HepG2 (cell line): ENCODE data around the gene CNPPD1. TPM values are rescaled to one million over a fixed set of nuclear protein-coding genes. Genes with fewer than 3 reads are reported as not detected.

ENCODE experiments used
- ARNTL ChIP-seq: sonication (generic); formaldehyde crosslinking; IDR thresholded peaks from 2 replicates; pipeline ENCODE4 v1.4.0; 2020; ENCODE audit warnings: mild to moderate bottlenecking, missing genetic modification reagents
- CEBPB ChIP-seq: IDR thresholded peaks from 2 replicates; pipeline ENCODE4 v1.6.1; 2011; ENCODE audit warnings: low read depth, low read length, improper control_type of control experiment, borderline replicate concordance
- ETV5 ChIP-seq: IDR thresholded peaks from 2 replicates; pipeline ENCODE4 v1.6.1; 2018; ENCODE audit warnings: missing biosample characterization, missing genetic modification reagents, inconsistent platforms, borderline replicate concordance
- ISL2 ChIP-seq: sonication (generic); formaldehyde crosslinking; IDR thresholded peaks from 2 replicates; pipeline ENCODE4 v1.5.0; 2020; ENCODE audit warnings: missing genetic modification reagents
- LCORL ChIP-seq, 2 experiments: fragments of 450-650 bp in 1 of 2; sonication (generic) in 1 of 2; formaldehyde crosslinking in 1 of 2; IDR thresholded peaks; 2 replicates each; pipeline versions ENCODE4 v1.5.0 to v1.6.1; 2017 to 2020; ENCODE audit warnings: antibody characterized with exemption in 1 of 2, missing genetic modification reagents in 1 of 2
- MED1 ChIP-seq: sonication (generic); formaldehyde crosslinking; IDR thresholded peaks from 2 replicates; pipeline ENCODE4 v1.4.0; 2020; ENCODE audit warnings: missing genetic modification reagents
- NR3C1 ChIP-seq: sonication (generic); formaldehyde crosslinking; IDR thresholded peaks from 2 replicates; pipeline ENCODE4 v1.4.0; 2020; ENCODE audit warnings: missing genetic modification reagents
- SMAD3 ChIP-seq: sonication (generic); formaldehyde crosslinking; IDR thresholded peaks from 2 replicates; pipeline ENCODE4 v1.4.0; 2020; ENCODE audit warnings: missing genetic modification reagents
- SP2 ChIP-seq: sonication (generic); formaldehyde crosslinking; IDR thresholded peaks from 2 replicates; pipeline ENCODE4 v1.5.1; 2020; ENCODE audit warnings: mild to moderate bottlenecking, missing genetic modification reagents
- STAT5B ChIP-seq: sonication (generic); formaldehyde crosslinking; IDR thresholded peaks from 2 replicates; pipeline ENCODE4 v1.4.0; 2020; ENCODE audit warnings: missing genetic modification reagents
- XRCC5 ChIP-seq: fragments of 200-400 bp; formaldehyde crosslinking; optimal IDR thresholded peaks from 2 replicates; pipeline ENCODE3; 2017; ENCODE audit warnings: mild to moderate bottlenecking, low read length
- ZNF510 ChIP-seq: sonication (generic); formaldehyde crosslinking; IDR thresholded peaks from 2 replicates; pipeline ENCODE4 v1.4.0; 2020; ENCODE audit warnings: low read depth, mild to moderate bottlenecking, missing genetic modification reagents
- ZNF629 ChIP-seq: sonication (generic); formaldehyde crosslinking; conservative IDR thresholded peaks from 2 replicates; pipeline ENCODE4 v1.5.0; 2020; ENCODE audit warnings: missing genetic modification reagents
- ZSCAN9 ChIP-seq: IDR thresholded peaks from 2 replicates; pipeline ENCODE4 v1.6.1; 2016; ENCODE audit warnings: borderline replicate concordance
- polyA plus RNA-seq, 8 experiments: library from polyadenylated mRNA; depleted of rRNA in 3 of 8; stranded (reverse) in 7 of 8; unstranded in 1 of 8; fragments of >200 nt; fragmentation: Illumina TruSeq in 4 of 8; extraction: Trizol in 4 of 8; gene quantifications; 2 replicates each; pipeline versions ENCODE4 v1.2.1 to v1.2.3, GENCODE V29; 2011 to 2016; ENCODE audit warnings: low read depth in 4 of 8, missing spikeins in 1 of 8, mixed read lengths in 1 of 8; ENCODE audit not compliant: insufficient read depth in 1 of 8
- total RNA-seq, 5 experiments: library from RNA; depleted of rRNA; stranded (reverse); fragments of >200 nt; fragmentation: Illumina TruSeq; extraction: Trizol; gene quantifications; 2 replicates each; pipeline ENCODE4 v1.2.3, GENCODE V29; 2016; ENCODE audit warnings: low read depth in 1 of 5
- TF ChIP-seq, protein P1 (sequence below): sonication (generic); formaldehyde crosslinking; conservative IDR thresholded peaks from 2 replicates; pipeline ENCODE4 v1.4.0; 2020; ENCODE audit warnings: mild to moderate bottlenecking, missing genetic modification reagents, moderate library complexity
- TF ChIP-seq, protein P2 (sequence below): sonication (generic); formaldehyde crosslinking; IDR thresholded peaks from 2 replicates; pipeline ENCODE4 v1.4.0; 2020; ENCODE audit warnings: missing genetic modification reagents
- TF ChIP-seq, protein P3 (sequence below): sonication (generic); formaldehyde crosslinking; IDR thresholded peaks from 2 replicates; pipeline ENCODE4 v1.5.1; 2020; ENCODE audit warnings: missing genetic modification reagents, mild to moderate bottlenecking, borderline replicate concordance
- TF ChIP-seq, protein P4 (sequence below): IDR thresholded peaks from 2 replicates; pipeline ENCODE4 v1.6.1; 2016; ENCODE audit warnings: missing compliant biosample characterization, missing genetic modification reagents, borderline replicate concordance

The CNPPD1 gene
- total and polyA plus RNA-seq, 2 of the 13 experiments (the other 11 are each of a cell fraction or from before 2014, with no cell fraction given), result 35.5 to 49.4 TPM

DNA sequence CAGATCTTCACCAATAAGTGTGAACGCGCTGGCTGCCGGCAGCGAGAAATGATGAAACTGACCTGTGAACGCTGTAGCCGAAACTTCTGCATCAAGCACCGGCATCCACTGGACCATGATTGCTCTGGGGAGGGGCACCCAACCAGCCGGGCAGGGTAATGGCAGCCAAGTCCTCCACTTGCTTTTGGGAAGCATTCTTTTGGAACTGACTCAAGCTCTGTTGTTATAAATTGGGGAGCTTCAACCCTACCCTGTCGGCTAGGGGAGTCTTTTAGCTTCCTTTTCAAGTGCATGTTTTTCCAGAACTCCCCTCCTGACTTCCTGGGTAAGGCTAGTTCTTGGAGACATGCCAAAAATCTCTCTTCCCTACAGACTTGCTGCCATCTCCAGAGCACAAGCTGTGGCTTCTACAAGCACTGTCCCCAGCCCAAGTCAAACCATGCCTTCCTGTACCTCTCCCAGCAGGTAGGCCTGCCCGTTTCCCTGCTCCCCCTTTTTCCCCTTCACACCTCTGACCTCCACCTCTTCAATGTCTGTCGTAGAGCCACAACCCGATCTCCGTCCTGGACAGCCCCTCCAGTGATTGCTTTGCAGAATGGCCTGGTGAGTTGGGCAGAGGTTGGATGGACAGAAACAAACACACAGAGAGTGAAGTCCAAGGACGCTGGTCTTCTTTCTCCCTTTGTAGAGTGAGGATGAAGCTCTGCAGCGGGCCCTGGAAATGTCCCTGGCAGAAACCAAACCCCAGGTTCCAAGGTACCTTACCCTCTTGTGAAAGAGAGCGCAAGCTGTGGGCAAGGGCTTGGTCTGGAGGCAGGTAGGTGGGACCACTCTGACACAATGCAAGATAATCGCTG is 31.4 kb upstream of the CNPPD1 start (continued):
- TF ChIP-seq, protein P1, sequence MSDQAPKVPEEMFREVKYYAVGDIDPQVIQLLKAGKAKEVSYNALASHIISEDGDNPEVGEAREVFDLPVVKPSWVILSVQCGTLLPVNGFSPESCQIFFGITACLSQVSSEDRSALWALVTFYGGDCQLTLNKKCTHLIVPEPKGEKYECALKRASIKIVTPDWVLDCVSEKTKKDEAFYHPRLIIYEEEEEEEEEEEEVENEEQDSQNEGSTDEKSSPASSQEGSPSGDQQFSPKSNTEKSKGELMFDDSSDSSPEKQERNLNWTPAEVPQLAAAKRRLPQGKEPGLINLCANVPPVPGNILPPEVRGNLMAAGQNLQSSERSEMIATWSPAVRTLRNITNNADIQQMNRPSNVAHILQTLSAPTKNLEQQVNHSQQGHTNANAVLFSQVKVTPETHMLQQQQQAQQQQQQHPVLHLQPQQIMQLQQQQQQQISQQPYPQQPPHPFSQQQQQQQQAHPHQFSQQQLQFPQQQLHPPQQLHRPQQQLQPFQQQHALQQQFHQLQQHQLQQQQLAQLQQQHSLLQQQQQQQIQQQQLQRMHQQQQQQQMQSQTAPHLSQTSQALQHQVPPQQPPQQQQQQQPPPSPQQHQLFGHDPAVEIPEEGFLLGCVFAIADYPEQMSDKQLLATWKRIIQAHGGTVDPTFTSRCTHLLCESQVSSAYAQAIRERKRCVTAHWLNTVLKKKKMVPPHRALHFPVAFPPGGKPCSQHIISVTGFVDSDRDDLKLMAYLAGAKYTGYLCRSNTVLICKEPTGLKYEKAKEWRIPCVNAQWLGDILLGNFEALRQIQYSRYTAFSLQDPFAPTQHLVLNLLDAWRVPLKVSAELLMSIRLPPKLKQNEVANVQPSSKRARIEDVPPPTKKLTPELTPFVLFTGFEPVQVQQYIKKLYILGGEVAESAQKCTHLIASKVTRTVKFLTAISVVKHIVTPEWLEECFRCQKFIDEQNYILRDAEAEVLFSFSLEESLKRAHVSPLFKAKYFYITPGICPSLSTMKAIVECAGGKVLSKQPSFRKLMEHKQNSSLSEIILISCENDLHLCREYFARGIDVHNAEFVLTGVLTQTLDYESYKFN, result peak; percentile 97
- TF ChIP-seq, protein P2, sequence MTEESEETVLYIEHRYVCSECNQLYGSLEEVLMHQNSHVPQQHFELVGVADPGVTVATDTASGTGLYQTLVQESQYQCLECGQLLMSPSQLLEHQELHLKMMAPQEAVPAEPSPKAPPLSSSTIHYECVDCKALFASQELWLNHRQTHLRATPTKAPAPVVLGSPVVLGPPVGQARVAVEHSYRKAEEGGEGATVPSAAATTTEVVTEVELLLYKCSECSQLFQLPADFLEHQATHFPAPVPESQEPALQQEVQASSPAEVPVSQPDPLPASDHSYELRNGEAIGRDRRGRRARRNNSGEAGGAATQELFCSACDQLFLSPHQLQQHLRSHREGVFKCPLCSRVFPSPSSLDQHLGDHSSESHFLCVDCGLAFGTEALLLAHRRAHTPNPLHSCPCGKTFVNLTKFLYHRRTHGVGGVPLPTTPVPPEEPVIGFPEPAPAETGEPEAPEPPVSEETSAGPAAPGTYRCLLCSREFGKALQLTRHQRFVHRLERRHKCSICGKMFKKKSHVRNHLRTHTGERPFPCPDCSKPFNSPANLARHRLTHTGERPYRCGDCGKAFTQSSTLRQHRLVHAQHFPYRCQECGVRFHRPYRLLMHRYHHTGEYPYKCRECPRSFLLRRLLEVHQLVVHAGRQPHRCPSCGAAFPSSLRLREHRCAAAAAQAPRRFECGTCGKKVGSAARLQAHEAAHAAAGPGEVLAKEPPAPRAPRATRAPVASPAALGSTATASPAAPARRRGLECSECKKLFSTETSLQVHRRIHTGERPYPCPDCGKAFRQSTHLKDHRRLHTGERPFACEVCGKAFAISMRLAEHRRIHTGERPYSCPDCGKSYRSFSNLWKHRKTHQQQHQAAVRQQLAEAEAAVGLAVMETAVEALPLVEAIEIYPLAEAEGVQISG (CRISPR knock-in tag), result peak; percentile 46; the same call in 1 of the 2 replicates
- TF ChIP-seq ZNF510 (CRISPR knock-in tag) (no peak), LCORL (IDR thresholded peaks at IDR 0.05) (no peak), LCORL (CRISPR knock-in tag; IDR thresholded peaks at IDR 0.05) (peak; percentile 91), XRCC5 (peak; percentile 48), MED1 (peak; percentile 82), SP2 (CRISPR knock-in tag) (no peak), ISL2 (CRISPR knock-in tag) (peak; percentile 64; the same call in 1 of the 2 replicates), STAT5B (CRISPR knock-in tag) (0 out of 2 replicates have a peak, but pooled peaks have one; percentile 58), ZSCAN9 (CRISPR knock-in tag) (peak; percentile 62; the same call in 1 of the 2 replicates), ARNTL (CRISPR knock-in tag) (peak; percentile 42; the same call in 1 of the 2 replicates), NR3C1 (no peak), ZNF629 (0 out of 2 replicates have a peak, but pooled peaks have one; percentile 35), SMAD3 (peak; percentile 81; the same call in 1 of the 2 replicates), CEBPB (peak; percentile 61; the same call in 1 of the 2 replicates), ETV5 (CRISPR knock-in tag) (peak; percentile 18; the same call in 1 of the 2 replicates)
- TF ChIP-seq, protein P3, sequence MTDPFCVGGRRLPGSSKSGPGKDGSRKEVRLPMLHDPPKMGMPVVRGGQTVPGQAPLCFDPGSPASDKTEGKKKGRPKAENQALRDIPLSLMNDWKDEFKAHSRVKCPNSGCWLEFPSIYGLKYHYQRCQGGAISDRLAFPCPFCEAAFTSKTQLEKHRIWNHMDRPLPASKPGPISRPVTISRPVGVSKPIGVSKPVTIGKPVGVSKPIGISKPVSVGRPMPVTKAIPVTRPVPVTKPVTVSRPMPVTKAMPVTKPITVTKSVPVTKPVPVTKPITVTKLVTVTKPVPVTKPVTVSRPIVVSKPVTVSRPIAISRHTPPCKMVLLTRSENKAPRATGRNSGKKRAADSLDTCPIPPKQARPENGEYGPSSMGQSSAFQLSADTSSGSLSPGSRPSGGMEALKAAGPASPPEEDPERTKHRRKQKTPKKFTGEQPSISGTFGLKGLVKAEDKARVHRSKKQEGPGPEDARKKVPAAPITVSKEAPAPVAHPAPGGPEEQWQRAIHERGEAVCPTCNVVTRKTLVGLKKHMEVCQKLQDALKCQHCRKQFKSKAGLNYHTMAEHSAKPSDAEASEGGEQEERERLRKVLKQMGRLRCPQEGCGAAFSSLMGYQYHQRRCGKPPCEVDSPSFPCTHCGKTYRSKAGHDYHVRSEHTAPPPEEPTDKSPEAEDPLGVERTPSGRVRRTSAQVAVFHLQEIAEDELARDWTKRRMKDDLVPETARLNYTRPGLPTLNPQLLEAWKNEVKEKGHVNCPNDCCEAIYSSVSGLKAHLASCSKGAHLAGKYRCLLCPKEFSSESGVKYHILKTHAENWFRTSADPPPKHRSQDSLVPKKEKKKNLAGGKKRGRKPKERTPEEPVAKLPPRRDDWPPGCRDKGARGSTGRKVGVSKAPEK, result 0 out of 2 replicates have a peak, but pooled peaks have one; percentile 59
- TF ChIP-seq, protein P4, sequence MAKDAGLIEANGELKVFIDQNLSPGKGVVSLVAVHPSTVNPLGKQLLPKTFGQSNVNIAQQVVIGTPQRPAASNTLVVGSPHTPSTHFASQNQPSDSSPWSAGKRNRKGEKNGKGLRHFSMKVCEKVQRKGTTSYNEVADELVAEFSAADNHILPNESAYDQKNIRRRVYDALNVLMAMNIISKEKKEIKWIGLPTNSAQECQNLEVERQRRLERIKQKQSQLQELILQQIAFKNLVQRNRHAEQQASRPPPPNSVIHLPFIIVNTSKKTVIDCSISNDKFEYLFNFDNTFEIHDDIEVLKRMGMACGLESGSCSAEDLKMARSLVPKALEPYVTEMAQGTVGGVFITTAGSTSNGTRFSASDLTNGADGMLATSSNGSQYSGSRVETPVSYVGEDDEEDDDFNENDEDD (CRISPR knock-in tag), result peak; percentile 54; the same call in 1 of the 2 replicates
